GM19463 (cell line): ENCODE results near the gene LRP2BP.

Experiments
- ATAC-seq: cut with Tn5 transposase; IDR thresholded peaks from one replicate; pipeline ENCODE4 v1.9.1; 2021; ENCODE audit warnings: mild to moderate bottlenecking, moderate library complexity; ENCODE audit not compliant: unreplicated experiment

LRP2BP gene

DNA sequence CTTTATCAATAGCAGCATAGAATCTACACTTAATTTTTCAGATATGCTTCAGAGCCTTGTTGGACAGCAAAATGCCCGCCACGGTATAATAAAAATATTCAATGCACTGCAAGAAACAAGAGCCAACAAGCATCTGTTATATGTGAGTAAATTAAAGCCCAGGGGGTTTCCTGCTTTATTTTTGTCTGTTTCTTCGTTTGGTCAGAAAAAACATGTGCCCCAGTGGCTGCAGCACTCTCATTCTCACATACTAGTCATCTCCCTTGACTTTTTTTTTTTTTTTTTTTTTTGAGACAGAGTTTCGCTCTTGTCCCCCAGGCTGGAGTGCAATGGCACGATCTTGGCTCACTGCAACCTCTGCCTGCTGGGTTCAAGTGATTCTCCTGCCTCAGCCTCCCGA is 33.2 kb downstream of the LRP2BP start:
- ATAC-seq: peak; percentile 65

DNA sequence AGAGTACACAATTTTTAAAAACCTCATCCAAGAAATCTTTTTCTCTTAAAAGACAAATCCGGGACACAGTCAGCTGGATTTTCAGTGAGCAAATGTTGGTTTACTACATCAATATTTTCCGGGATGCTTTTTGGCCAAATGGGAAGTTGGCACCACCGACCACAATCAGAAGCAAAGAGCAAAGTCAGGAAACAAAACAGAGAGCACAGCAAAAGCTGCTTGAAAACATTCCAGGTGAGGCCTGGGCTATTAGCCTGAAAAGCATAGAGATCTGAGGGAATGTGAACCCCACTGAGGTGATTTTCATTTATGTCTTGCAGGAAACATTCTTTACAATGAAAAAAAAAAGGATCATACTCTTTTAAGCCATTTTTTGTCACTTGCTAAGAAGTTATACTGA is 33.9 kb downstream of the LRP2BP start:
- ATAC-seq: no peak

DNA sequence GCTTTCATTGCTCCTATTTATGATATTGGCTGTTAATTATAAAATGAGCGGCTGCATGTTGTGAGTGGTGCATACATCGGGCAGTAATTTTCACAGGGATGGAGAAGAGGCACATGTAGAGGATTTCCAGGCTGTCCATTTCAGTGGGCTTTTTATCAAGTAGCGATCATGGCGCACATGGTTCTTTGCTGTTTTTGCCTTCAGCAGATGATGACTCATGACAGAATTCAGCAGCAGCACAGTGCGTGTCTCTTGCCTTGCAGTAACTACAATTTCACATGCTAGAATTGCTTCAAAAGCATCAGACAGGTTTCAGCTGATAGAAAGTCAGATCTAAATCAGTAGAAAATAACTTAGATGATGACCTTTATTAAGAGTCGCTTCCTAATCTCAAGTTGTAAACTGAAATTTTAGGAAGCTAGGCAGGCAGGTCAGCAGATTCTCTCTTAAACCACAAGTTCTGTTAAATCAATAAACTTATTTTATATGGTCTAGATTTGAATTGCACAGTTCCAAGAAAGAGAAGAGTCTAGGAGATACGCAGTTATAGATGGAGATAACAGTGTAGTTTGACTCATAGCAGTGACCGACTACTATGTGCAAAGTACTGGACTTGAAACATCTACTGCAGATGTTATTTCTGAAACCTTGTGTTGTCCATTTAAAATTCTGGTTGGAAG is 35.8 kb downstream of the LRP2BP start:
- ATAC-seq: no peak

DNA sequence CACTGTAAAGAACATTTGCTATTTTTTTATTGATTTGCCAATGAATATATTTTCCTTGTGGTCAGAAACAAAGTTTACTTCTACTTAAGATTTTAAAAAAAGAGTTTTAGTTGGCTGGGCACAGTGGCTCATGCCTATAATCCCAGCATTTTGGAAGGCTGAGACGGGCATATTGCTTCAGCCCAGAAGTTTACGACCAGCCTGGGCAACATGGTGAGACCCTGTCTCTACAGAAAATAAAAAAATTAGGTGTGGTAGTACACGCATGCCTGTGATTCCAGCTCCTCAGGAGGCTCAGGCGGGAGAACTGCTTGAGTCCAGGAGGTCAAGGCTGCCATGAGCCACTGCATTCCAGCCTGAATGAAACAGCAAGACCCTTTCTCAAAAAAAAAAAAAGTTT is 36.8 kb downstream of the LRP2BP start:
- no peak for ATAC-seq

DNA sequence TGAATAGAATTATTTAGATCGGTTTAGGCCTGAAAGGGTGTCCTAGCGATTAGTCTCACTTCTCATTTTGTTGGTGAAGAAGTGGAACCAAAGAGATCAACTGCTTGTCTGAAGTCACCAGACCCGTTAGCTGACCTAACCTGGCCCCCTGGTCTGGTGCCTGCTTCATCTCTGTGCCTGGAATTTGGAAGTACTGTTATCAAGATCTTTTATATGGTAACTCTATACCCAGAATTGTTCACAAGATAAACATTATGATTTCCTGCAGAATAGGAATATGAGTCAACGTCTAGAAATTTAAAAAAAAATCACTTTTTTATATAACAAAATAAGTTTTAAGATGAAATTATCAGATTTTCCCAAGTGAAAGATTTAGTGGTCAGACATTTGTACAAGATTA is 37.2 kb downstream of the LRP2BP start:
- ATAC-seq: no peak

DNA sequence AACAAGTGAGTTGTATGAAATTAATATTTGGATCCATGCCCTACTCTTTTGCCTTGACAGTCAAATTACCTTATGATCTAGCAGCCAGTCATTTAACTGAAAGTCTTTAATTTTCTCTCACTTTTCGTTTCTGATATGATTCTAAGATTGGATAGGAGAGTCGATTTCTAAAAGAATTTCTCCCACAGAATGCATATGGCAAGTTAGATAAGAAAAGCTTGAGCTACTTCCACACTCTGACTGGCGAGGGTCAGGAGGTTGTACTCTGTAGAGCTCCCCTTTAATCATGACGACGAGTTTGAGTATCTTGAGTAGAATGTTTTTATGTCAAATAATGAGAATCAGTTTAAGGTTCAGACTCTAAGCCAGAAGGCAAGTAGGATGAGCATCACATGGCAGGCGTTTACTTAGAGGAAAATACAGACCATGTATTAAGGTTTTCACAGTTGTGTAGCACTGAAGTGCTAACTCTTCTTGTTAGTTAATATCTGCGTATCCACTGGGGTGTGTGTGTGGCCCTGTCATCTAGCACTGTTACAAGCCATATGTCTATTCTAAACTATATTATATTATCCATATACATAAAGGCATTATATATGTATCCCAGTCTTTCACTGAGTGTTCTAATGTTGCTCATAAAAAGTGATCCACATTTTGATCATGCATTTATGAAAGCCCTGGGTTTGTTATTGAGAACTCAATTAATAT is 37.8 kb downstream of the LRP2BP start:
- no peak for ATAC-seq

DNA sequence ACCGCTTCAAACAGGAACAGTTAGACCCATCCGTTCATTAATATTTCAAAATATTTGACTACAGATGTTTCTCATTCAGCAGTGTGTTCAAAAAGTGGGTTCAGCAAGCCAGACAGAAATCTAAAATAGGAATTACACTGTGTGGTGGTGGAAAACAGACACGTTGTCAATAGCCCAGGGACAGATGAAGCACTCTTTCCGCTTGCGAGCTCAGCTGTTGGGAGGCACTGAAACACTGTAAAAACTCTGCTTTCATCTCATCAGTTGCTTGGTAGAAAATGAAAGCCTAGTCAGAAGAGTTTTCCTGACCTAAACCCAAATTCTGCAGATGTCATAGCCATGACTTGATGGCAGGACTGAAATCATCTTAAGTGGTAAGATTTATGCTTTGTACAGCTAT is 38.5 kb downstream of the LRP2BP start:
- ATAC-seq: no peak

DNA sequence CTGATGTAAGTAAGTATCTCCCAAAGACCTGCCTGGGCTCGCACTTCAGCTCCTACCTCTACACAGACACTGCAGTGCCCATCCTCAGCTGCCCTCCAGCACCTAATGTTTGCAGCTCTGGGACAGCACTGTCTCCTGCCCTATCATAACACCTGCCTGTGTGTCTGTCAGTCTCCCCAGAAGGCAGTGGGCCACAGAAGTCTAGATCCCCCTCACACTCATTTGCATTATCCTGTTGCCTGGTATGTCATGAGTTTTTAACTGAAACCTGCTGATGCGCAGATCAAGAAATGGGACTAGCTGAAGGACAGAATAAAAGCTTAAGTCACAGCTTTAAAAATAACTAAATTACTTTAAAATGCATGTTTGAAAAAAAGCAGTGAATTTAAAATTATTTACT is 43.0 kb downstream of the LRP2BP start:
- ATAC-seq: no peak

DNA sequence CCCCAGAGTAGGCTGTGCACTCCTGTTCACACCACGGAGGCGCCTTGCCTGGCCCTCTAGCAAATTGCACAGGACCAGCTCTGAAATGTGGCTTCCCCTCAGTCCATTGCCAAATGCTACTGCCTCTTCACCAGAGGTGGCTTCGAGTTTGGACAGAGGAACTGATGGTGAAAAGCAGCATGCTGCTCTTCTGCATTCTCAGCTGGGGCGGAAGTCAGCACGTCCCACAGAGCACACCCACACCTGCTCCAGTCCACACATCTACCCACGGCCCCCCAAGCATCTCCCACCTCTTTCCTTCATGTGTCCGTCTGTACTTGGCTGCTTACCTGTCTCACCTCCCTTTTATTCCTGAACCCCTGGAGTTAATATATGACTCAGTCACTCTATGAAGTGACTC is 43.5 kb downstream of the LRP2BP start:
- ATAC-seq: no peak

DNA sequence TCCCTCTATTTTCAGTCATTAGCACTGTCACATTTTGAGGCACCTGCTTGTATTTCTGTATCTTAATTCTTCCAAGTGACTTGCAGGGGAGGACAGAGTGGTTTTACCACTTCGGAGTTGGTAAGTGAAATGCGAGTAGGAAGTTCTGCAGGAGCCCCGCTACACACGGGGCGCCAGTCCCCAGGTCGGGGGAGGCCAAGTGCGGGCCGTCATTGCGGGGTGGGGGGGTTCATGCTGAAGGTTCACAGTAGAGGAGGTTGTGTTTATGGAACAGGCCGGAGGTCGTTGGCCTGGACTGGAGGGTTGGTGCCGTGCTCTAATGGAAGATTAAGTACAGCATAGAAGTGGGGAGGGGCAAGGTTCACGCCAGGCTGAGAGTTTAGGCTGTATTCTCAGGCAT is 44.0 kb downstream of the LRP2BP start:
- ATAC-seq: no peak

DNA sequence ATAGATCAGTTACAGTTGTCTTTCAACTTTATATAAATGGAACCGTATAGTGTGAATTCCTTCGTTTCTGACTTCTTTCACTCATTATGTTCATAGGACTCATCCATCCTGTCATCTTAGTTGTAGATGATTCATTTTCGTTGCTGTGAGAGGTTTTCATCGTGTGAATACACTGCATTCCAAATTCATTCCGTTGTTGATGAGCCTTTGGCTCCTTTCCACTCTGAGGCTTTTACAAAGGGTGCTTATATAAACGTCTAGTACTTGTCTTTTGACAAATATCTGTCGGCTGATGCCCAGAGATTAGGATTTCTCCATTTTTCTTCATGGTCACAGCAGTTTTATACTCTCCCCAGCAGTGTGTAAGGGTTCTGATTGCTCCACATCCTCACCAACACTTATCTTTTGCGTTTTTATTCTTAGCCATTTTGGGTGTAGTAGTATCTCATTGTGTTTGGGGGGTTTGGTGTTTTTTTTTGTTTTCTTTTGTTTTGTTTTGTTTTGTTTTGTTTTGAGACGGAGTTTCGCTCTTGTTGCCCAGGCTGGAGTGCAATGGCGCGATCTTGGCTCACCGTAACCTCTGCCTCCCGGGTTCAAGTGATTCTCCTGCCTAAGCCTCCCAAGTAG is 48.6 kb downstream of the LRP2BP start:
- no peak for ATAC-seq

DNA sequence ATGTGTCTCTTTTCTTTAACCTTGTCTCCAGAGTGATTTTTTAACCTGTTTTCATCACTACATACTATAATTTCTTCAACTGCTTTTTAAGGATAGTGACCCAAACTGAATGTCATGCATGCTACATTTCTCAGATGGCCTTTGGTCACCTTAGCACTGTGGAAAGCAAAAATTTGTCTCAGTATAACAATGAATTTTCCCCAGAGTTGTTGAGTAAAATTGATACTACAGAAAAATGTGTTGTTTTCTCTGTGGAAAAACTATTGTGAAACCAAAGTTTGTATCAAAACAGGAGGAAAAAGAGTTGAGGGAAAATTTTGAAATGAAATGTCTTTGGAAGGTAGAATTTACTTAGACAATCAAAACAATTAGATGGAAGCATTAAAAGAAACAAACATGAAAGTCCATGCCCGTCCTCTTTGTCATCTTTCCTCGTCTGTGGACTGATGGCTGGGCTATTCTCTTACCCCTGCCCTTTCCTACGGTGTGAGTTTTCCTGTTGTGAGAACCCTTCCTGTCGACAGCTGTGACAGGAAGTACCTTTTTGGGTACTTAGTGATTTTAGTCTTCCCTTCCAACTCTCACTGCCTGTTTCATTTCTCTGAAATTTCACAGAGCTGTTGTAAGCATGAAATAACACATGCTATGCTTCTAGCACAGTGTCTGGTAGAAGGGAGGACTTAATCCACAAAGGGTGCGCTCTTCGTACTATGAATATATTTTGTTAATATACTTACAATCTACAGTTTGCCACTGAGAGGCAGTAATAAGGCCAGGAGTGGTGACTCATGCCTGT is 50.8 kb downstream of the LRP2BP start:
- ATAC-seq: peak; percentile 40

DNA sequence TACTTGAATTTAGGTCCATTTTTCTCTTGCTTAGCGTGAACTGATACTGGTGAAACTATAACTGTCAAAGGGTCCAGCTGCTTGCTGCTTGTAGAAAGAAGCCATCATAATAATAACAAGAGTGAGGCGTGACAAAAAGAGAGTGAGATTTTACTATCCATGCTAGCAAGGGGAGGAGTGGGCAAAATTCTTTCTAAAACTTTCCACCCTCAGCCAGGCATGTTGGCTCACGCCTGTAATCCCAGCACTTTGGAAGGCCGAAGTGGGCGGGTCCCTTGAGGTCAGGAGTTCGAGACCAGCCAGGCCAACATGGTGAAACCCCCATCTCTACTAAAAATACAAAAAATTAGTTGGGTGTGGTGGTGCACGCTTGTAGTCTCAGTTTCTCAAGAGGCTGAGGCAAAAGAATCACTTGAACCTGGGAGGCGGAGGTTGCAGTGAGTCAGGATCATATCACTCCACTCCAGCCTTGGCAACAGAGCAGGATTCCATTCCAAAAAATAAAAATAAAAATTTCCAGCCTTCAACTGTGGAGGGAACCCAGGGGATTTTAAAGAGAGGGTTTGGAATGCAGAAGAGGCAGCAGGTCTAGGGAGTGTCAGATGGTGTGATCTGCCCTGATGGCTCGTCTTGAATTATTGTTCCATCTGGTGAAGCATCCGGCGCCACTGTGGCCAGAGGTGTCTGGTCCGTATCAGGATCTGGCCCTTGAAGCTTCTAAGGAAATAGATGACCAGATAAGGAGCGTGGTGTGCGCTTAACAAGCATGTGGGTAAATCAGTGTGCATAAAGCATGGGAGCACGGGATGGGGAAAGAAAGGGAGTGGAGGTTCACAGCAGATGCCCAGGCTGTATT is 51.8 kb downstream of the LRP2BP start:
- peak; percentile 34 for ATAC-seq

DNA sequence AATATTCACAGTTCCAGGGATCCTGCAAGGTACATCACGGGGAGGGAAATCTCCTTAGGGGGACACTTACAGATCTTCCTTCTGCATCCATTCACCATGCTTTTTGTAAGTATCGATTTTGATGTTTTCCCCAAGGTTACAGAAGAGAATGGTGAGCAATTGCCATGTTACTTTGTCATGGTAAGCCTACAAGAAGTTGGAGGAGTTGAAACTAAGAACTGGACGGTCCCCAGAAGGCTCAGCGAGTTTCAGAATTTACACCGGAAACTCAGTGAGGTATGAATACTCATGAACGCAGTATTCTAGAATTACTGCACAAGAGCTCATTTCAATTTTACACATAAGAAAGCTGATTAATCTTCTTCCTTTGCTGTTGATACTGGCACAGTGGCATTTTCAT is 53.9 kb downstream of the LRP2BP start:
- ATAC-seq: peak; percentile 63

DNA sequence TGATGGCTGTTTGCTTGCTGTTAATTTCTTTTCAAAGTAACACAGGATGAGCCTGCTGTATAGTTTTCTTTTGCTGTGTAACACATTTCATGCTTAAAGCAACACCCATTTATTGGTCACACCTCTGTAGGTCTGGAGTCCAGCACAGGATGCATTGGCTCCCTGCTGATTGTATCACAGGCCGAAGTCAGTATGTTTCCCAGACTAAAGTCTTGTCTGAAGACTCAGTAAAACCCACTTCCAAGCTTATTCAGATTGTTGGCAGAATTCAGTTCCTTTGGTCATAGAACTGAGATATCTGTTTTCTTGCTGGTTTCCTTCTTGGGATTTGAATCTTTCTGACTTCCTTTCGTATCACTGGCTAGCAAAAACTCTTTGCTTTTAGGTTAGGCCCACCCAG is 54.3 kb downstream of the LRP2BP start:
- peak; percentile 3 for ATAC-seq

DNA sequence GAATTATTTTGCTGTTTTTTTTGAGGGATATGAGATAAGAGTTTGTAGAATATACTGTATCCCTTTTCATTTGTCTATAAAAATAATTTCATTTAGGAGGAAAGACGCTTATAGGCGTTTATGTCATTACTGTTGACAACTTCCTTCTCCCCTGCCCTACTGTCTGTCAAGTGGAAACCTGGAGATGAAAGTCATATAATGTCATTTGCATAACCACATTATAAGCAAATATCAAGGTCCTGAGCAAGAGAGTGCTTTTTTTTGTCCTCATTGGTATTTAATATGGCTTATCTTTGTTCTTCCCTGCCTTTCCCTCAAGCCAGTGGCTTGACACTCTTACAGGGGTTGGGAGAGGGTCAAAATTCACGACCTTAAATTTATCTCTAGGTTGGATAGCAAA is 55.8 kb downstream of the LRP2BP start:
- no peak for ATAC-seq

DNA sequence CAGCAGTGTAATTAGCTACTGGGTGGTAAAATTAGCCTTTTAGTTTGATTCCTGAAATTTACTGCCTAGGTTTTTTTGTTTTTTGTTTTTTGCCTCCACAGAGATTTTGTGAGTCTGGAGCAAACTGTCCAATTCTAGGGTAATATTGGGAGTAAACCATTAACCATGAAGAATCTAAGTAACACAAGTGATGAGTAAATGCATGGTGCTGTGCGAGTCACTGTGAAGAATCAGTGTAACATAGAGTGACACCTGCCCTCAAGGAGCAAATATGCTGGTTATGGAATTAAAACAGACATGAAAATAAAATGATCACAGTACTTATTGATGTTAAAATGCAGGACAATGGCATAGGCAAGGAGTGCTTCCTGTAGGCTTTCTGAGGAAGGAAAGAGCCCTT is 60.1 kb downstream of the LRP2BP start:
- no peak for ATAC-seq

DNA sequence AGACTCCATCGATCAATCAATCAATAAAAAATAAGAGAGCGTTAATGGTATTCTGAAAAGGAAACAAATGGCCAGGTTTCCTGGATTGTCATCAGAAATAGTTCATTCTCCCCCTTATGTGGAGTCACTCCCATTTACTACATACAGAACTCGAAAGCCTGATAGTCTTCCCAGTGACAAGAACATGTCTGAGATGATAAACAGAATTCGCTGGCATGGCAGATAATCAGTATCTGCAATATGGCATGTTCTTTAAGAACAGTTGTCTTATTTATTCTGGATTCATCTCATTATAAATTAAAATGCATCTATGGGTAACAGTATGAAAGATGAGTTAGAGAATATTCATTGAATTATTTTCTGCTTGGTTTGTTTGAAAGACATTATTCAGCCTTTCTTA is 61.4 kb downstream of the LRP2BP start:
- ATAC-seq: no peak

DNA sequence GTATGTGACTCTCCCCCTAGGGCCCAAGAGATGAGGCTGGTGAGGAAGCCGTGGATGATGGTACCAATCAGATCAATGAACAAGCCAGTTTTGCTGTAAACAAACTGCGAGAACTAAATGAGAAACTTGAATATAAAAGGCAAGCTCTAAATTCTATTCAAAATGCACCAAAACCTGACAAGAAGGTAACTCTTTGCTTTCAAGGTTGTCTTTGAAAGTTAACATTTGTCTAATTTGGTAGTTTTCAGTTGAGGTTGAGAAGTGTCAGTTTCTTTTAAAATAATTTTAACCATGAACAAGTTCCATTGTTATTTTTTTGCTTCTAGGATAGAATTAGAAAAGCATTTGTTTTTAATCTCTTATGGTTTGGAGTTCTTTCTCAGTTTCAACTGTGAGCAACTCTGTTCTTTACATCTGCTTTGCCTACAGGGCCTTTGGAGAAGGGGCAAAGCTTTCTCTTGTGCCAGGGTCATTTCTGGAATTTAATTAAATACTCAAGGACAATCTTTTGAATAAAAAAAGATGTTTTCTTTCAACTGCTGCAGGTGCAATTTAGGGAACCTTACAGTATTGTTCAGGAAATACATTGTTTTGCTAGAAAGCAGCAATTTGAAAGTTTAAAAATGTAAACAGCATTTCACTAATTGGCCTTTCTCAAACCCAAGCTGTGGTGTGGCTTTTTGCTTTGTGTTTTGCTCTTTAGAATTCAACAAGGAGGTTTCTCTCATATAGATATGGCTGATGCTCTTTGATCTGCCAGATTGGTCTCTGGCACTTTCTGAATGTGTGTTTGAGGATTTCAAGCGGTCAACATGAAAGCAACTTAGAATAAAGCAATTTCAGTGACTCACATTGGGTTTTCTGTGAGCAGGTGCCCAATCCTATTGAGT is 62.9 kb downstream of the LRP2BP start:
- ATAC-seq: peak; percentile 86
